Peyer's patch (tissue), 4 donors: ENCODE measurements around the gene CCR6.

Experiments used
- CTCF ChIP-seq, 6 experiments: fragments of 450-650 bp in 4 of 6; fragments of 200-600 bp in 2 of 6; sonication (generic) in 1 of 6; IDR thresholded peaks; one replicate each; pipeline ENCODE4 v1.5.1; 2017 to 2019; ENCODE audit warnings: antibody characterized with exemption in 6 of 6, mild to moderate bottlenecking in 3 of 6, moderate library complexity in 1 of 6
- POLR2A ChIP-seq, 2 donors: fragments of 450-650 bp; IDR thresholded peaks; one replicate each; pipeline ENCODE4 v1.5.1; 2017; ENCODE audit warnings: antibody characterized with exemption in 2 of 2, mild to moderate bottlenecking in 2 of 2, moderate library complexity in 2 of 2

GRCh38 chr6:167125410-167125809 lies 2.5 kb downstream of the CCR6 start:
- no peak for TF ChIP-seq CTCF (IDR thresholded peaks at IDR 0.05)
- TF ChIP-seq POLR2A (IDR thresholded peaks at IDR 0.05): no peak
